Keratinocyte (primary cell): ENCODE data around the gene FASTKD3. TPM values are rescaled to one million over a fixed set of nuclear protein-coding genes. Genes with fewer than 3 reads are reported as not detected.

Experiments
- DNase-seq: peaks from one replicate; pipeline ENCODE4 v3.0.0-alpha.2; 2011; ENCODE audit warnings: low read depth, missing footprints, low spot score
- FAIRE-seq: peaks from 2 replicates; lab custom pipeline; 2011; peaks lifted over from hg19 to GRCh38; lab: Jason Lieb, UNC
- H2AFZ ChIP-seq: 2 replicates; pipeline ENCODE4 v1.6.0; 2012; ENCODE audit warnings: low read length, control low read depth, inconsistent platforms; ENCODE audit not compliant: control insufficient read depth
- H3K27ac ChIP-seq: 2 replicates; pipeline ENCODE4 v1.5.1; 2011; ENCODE audit warnings: low read length; ENCODE audit not compliant: control insufficient read depth, insufficient read depth
- H3K27me3 ChIP-seq: 3 replicates; pipeline ENCODE4 v1.6.0; 2011; ENCODE audit warnings: low read length; ENCODE audit not compliant: control insufficient read depth, insufficient read depth; ENCODE audit errors: extremely low read depth
- H3K36me3 ChIP-seq, 2 experiments: 2 replicates in 1 of 2; 3 replicates in 1 of 2; pipeline ENCODE4 v1.5.1; 2011; ENCODE audit warnings: low read length in 2 of 2, mild to moderate bottlenecking in 1 of 2; ENCODE audit not compliant: control insufficient read depth in 2 of 2, insufficient read depth in 2 of 2; ENCODE audit errors: extremely low read depth in 1 of 2
- H3K4me1 ChIP-seq: 3 replicates; pipeline ENCODE4 v1.5.1; 2011; ENCODE audit warnings: low read length; ENCODE audit not compliant: control insufficient read depth, insufficient read depth; ENCODE audit errors: extremely low read depth
- H3K4me2 ChIP-seq: 3 replicates; pipeline ENCODE4 v1.6.0; 2011; ENCODE audit warnings: low read depth, low read length; ENCODE audit not compliant: control insufficient read depth, insufficient read depth; ENCODE audit errors: extremely low read depth
- H3K4me3 ChIP-seq, 3 experiments: fragments of 200-600 bp in 1 of 3; sonication (generic) in 1 of 3; 2 replicates in 2 of 3; 3 replicates in 1 of 3; pipeline ENCODE4 v1.5.1; 2011 to 2016; ENCODE audit warnings: low read length in 3 of 3, mild to moderate bottlenecking in 3 of 3, control low read depth in 2 of 3, inconsistent platforms in 1 of 3, low read depth in 1 of 3, mixed read lengths in 1 of 3, mixed run types in 1 of 3, moderate library complexity in 1 of 3; ENCODE audit not compliant: control insufficient read depth in 2 of 3, insufficient read depth in 2 of 3; ENCODE audit errors: extremely low read depth in 1 of 3
- H3K79me2 ChIP-seq: 2 replicates; pipeline ENCODE4 v1.6.0; 2012; ENCODE audit warnings: low read length; ENCODE audit not compliant: control insufficient read depth, insufficient read depth
- H3K9ac ChIP-seq: 3 replicates; pipeline ENCODE4 v1.6.0; 2011; ENCODE audit warnings: low read length; ENCODE audit not compliant: control insufficient read depth, insufficient read depth; ENCODE audit errors: extremely low read depth
- H3K9me1 ChIP-seq: 3 replicates; pipeline ENCODE4 v1.6.0; 2011; ENCODE audit warnings: low read length; ENCODE audit not compliant: control insufficient read depth, insufficient read depth; ENCODE audit errors: extremely low read depth
- H3K9me3 ChIP-seq: 2 replicates; pipeline ENCODE4 v1.5.1; 2012; ENCODE audit warnings: low read depth, low read length; ENCODE audit not compliant: control insufficient read depth
- H4K20me1 ChIP-seq: 3 replicates; pipeline ENCODE4 v1.6.0; 2011; ENCODE audit warnings: low read length; ENCODE audit not compliant: control insufficient read depth, insufficient read depth; ENCODE audit errors: extremely low read depth
- CTCF ChIP-seq, 3 experiments: IDR thresholded peaks in 1 of 3; conservative IDR thresholded peaks in 1 of 3; optimal IDR thresholded peaks in 1 of 3; 2 replicates in 2 of 3; 3 replicates in 1 of 3; pipeline versions ENCODE3 to v1.5.1; 2011; ENCODE audit warnings: low read length in 3 of 3, mild to moderate bottlenecking in 3 of 3, moderate library complexity in 2 of 3, control low read depth in 1 of 3, inconsistent platforms in 1 of 3; ENCODE audit not compliant: insufficient read depth in 2 of 3; ENCODE audit errors: extremely low read depth in 1 of 3
- EZH2 ChIP-seq: IDR thresholded peaks from one replicate; pipeline ENCODE4 v1.6.1; 2012; ENCODE audit warnings: inconsistent platforms, mild to moderate bottlenecking, low read length, moderate library complexity
- dilution Hi-C: fragments of 300-500 bp; cut with MboI; formaldehyde crosslinking; loops from one replicate; pipeline ENCODE4 v1.7.0; 2020; ENCODE audit warnings: low sequenced_read_pairs; ENCODE audit not compliant: extremely low pct_ligation_motif_present
- polyA plus RNA-seq, 5 experiments: library from polyadenylated mRNA; depleted of rRNA in 3 of 5; stranded (reverse) in 3 of 5; stranded (forward) in 1 of 5; unstranded in 1 of 5; fragments of >200 nt; gene quantifications; 1 replicate in 1 of 5; 2 replicates in 3 of 5; 3 replicates in 1 of 5; pipeline versions ENCODE4 v1.2.1 to v1.2.3, GENCODE V29; 2011 to 2012; ENCODE audit warnings: missing spikeins in 2 of 5, low read depth in 1 of 5, low replicate concordance in 1 of 5

FASTKD3 gene
- polyA plus RNA-seq, 1 donor (not counting 4 experiments of a cell fraction or from before 2014, with no cell fraction given), result 13.8 TPM

DNA sequence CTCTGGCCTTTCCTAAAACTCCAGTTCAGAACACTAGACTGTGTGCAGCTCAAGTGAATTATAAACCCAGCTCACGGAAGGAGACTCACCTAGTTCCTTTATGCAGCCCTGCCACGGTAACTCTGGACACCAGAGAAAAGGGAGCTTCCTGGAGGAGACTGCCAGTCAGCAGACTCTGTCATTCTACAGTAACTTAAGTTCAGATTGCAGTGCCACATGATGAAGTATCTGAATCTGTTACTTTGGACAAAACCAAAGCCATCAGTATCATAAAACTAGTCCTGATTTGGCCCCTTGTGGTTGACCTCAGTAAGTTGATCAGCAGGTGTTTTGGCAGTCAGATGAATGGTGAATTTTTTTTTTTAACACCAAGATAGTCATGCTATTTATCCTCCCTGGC lies 2.8 kb upstream of the FASTKD3 start:
- Histone ChIP-seq H3K9me3 (no peaks in the 10 kb centered on the region), H3K9ac (no peak overlapping the region), H4K20me1 (no peaks in the 10 kb centered on the region), H3K9me1 (peaks cover 2% of the 10 kb centered on the region), H3K4me1 (peaks cover 18% of the 10 kb centered on the region), H3K27me3 (no peaks in the 10 kb centered on the region), H3K36me3 (peaks cover 17 to 22% of the 10 kb centered on the region in 2 experiments), H3K4me2 (no peak overlapping the region), H3K27ac (no peak overlapping the region), H2AFZ (no peak overlapping the region), H3K4me3 (no peak overlapping the region), H3K79me2 (peaks cover 83% of the 10 kb centered on the region)
- DNase-seq (no peak), FAIRE-seq (no peak)
- dilution Hi-C loops, result no loop called here
- TF ChIP-seq CTCF (optimal IDR thresholded peaks at IDR 0.05 in 1 of 3, IDR thresholded peaks at IDR 0.05 in 1 of 3, conservative IDR thresholded peaks at IDR 0.05 in 1 of 3; ENCODE audit: extremely low read depth in 1 of 3, insufficient read depth in 2 of 3, low read length in 3 of 3) (no peak), EZH2 (no peak)

DNA sequence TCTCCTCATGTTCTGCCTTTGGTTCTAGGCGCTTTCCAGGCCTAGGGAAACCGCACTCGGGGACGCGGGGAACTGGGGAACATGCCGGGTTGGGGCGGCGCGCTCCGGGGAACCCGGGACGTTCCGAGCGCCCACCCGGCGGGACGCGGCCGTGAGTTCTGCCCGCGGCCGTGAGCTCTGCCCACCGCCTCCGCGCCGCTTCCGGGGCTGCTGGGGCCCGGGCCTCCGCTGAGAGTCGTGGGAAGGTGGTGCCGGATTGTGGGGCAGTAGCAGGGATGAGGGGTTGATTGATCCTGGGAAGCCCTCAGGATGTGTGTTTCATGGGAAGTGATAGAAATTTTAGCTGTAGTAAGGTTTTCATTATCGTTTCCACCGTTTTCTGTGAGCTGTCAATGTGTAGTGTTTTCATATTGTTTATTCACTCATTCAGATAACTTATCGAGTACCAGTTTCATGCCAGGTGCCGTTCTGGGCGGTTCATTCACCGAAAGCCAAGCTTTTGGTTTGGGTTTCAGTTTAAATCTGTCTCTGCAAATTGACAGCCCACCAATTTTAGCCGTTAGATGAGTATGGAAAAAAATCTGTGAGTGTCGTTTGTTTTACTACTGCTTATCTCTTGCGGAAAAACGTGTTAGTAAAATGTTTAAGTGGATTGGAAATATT lies 774 bp upstream of the FASTKD3 start:
- FAIRE-seq (peak; percentile 41), DNase-seq (no peak)

More for the DNA sequence above, 774 bp upstream of the FASTKD3 start:
- H3K9me3 ChIP-seq, result no peaks in the 10 kb centered on the region
- peak overlapping the region; percentile 53 for H2AFZ ChIP-seq
- peaks cover 79% of the 10 kb centered on the region for H3K79me2 ChIP-seq
- H3K27me3 ChIP-seq, result no peaks in the 10 kb centered on the region
- dilution Hi-C loops, result no loop called here
- TF ChIP-seq EZH2 (no peak), CTCF (optimal IDR thresholded peaks at IDR 0.05 in 1 of 3, IDR thresholded peaks at IDR 0.05 in 1 of 3, conservative IDR thresholded peaks at IDR 0.05 in 1 of 3; ENCODE audit: extremely low read depth in 1 of 3, insufficient read depth in 2 of 3, low read length in 3 of 3) (no peak)
- H3K4me1 ChIP-seq, result peaks cover 18% of the 10 kb centered on the region
- peak overlapping the region; percentile 97 for H3K4me2 ChIP-seq
- peaks cover 2% of the 10 kb centered on the region for H3K9me1 ChIP-seq
- H3K9ac ChIP-seq, result peak overlapping the region; percentile 87
- H3K4me3 ChIP-seq, result peak overlapping the region; percentile 88 to 93 (median 93)
- H3K27ac ChIP-seq, result peak overlapping the region; percentile 70
- no peaks in the 10 kb centered on the region for H4K20me1 ChIP-seq
- peaks cover 7 to 11% of the 10 kb centered on the region in 2 experiments for H3K36me3 ChIP-seq
